HFFc6 (cell line): Measurements from ENCODE around the gene TMCC1. TPM values are rescaled to one million over a fixed set of nuclear protein-coding genes. Genes with fewer than 3 reads are reported as not detected.

Experiments
- DNase-seq: peaks from one replicate; pipeline ENCODE4 v3.0.0-alpha.2; 2018
- H3K27ac Mint-ChIP-seq: 2 replicates; pipeline ENCODE4 v1.8.0; 2020; ENCODE audit warnings: mild to moderate bottlenecking, mixed read lengths
- H3K27me3 Mint-ChIP-seq: 2 replicates; pipeline ENCODE4 v1.8.0; 2021; ENCODE audit warnings: mild to moderate bottlenecking, moderate library complexity, mixed read lengths; ENCODE audit not compliant: insufficient read depth
- H3K36me3 Mint-ChIP-seq: 2 replicates; pipeline ENCODE4 v1.8.0; 2021; ENCODE audit warnings: low read depth, mixed read lengths
- H3K4me1 Mint-ChIP-seq: 2 replicates; pipeline ENCODE4 v1.8.0; 2020; ENCODE audit warnings: low read depth, mixed read lengths
- H3K4me3 Mint-ChIP-seq: 2 replicates; pipeline ENCODE4 v1.8.0; 2020; ENCODE audit warnings: mild to moderate bottlenecking, moderate library complexity, mixed read lengths
- H3K9me3 Mint-ChIP-seq: 2 replicates; pipeline ENCODE4 v1.8.0; 2020; ENCODE audit warnings: mild to moderate bottlenecking, mixed read lengths
- total RNA-seq, 6 experiments: library from RNA; stranded (reverse); fragmentation: NEBNext Ultra II Directional; extraction: Animal tissue kit (Norgen Biotek cat#: 25700); gene quantifications; 2 replicates in 1 of 6; 3 replicates in 5 of 6; pipeline ENCODE4 v1.2.3, GENCODE V29; 2021
- TF ChIP-seq, protein P1 (sequence below): fragments of 200-600 bp; sonication (generic); IDR thresholded peaks from 2 replicates; pipeline ENCODE4 v1.5.0; 2021; ENCODE audit warnings: antibody characterized with exemption, mild to moderate bottlenecking

TMCC1 gene
- total RNA-seq, 6 experiments from 2014 or later: 14.3 to 20.8 (median 16.7) TPM

DNA sequence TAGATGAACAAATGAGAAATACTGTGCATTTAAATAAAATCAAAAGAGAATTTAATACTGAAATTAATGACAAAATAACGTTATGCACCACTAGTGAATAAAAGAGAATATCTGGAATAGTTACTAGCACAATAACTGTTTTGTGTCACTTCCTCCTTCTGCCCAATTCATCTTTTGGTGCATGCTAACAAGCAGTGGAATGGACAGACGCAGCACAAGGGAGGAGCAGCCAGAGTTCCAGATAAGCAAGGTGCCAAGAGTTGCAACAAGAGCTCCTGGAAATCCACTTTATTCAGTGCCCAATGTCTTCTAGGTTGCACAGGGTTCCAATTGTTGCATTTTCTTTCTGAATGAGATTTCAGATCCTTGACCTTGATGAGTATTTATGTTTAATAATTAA lies 220.5 kb downstream of the TMCC1 start:
- TF ChIP-seq, protein P1, sequence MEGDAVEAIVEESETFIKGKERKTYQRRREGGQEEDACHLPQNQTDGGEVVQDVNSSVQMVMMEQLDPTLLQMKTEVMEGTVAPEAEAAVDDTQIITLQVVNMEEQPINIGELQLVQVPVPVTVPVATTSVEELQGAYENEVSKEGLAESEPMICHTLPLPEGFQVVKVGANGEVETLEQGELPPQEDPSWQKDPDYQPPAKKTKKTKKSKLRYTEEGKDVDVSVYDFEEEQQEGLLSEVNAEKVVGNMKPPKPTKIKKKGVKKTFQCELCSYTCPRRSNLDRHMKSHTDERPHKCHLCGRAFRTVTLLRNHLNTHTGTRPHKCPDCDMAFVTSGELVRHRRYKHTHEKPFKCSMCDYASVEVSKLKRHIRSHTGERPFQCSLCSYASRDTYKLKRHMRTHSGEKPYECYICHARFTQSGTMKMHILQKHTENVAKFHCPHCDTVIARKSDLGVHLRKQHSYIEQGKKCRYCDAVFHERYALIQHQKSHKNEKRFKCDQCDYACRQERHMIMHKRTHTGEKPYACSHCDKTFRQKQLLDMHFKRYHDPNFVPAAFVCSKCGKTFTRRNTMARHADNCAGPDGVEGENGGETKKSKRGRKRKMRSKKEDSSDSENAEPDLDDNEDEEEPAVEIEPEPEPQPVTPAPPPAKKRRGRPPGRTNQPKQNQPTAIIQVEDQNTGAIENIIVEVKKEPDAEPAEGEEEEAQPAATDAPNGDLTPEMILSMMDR: no peak
- H3K36me3 Mint-ChIP-seq: peaks cover 7% of the 10 kb centered on the region; the same call in 1 of the 2 replicates
- no peak for DNase-seq
- H3K27ac Mint-ChIP-seq: no peak overlapping the region
- H3K9me3 Mint-ChIP-seq: no peaks in the 10 kb centered on the region
- no peaks in the 10 kb centered on the region; the same call in 1 of the 2 replicates for H3K4me1 Mint-ChIP-seq
- H3K4me3 Mint-ChIP-seq: no peak overlapping the region
- H3K27me3 Mint-ChIP-seq: no peaks in the 10 kb centered on the region

DNA sequence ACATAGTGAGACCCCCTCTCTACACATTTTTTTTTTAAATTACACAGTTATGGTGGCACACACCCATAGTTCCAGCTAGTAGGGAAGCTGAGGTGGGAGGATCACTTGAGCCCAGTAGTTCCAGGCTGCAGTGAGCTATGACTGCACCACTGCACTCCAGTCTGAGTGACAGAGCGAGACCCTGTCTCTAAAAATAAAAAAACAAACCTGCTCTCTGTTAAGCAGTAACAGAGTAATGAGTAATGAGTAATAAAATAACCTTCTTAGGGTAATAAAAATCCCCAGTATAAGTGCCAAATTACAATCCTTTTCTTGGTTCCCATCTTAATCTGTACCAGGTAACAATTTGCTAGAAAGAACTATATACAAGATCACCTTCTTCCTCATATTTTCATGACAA lies 221.1 kb downstream of the TMCC1 start:
- Mint-ChIP-seq H3K4me3 (no peak overlapping the region), H3K9me3 (no peaks in the 10 kb centered on the region)

DNA sequence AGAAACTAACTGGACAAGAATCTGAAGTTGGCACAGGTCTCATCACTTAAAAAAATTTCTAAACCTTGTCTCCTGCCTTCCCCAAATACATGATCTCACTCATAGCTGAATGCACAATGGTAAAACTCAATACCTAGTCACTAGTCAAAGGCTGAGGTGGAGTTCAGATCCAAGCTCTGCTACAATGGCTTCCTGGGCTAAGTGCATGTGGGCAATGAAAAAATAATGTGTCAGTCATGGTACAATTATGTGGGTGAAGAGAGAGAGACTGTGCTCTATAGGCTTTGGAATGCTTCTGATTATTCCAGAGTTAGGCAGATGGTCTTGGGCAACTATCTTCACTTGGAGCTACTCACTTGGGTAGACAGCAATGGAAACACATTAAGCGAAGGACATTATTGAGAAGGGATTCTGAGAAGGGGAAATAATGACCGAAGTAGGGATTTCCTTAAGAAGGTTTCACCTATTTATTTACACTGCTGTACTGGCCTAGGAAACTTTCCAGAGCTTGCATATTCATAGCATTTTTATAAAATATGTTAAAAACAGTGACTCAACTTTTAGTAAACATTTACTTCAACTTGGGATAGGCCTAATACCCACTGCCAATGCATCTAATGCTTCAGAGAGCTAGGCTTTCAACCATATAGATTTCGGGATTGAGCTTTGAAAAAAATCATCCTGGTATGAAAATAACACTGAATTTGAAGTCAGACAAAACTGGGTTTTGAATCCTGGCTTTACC lies 228.3 kb downstream of the TMCC1 start:
- DNase-seq: peak; percentile 74
- H3K27ac Mint-ChIP-seq: peak overlapping the region; percentile 75
- peak overlapping the region; percentile 57 for H3K4me3 Mint-ChIP-seq
- peaks cover 10% of the 10 kb centered on the region; the same call in 1 of the 2 replicates for H3K36me3 Mint-ChIP-seq
- TF ChIP-seq, protein P1: no peak
- no peaks in the 10 kb centered on the region for H3K9me3 Mint-ChIP-seq
- peaks cover 44% of the 10 kb centered on the region for H3K4me1 Mint-ChIP-seq
- H3K27me3 Mint-ChIP-seq: no peaks in the 10 kb centered on the region

More for the DNA sequence above, 221.1 kb downstream of the TMCC1 start:
- H3K27me3 Mint-ChIP-seq: no peaks in the 10 kb centered on the region
- peaks cover 13% of the 10 kb centered on the region; the same call in 1 of the 2 replicates for H3K36me3 Mint-ChIP-seq
- no peak overlapping the region for H3K27ac Mint-ChIP-seq
- no peak for DNase-seq
- TF ChIP-seq, protein P1: no peak
- H3K4me1 Mint-ChIP-seq: peaks cover 3% of the 10 kb centered on the region; the same call in 1 of the 2 replicates

DNA sequence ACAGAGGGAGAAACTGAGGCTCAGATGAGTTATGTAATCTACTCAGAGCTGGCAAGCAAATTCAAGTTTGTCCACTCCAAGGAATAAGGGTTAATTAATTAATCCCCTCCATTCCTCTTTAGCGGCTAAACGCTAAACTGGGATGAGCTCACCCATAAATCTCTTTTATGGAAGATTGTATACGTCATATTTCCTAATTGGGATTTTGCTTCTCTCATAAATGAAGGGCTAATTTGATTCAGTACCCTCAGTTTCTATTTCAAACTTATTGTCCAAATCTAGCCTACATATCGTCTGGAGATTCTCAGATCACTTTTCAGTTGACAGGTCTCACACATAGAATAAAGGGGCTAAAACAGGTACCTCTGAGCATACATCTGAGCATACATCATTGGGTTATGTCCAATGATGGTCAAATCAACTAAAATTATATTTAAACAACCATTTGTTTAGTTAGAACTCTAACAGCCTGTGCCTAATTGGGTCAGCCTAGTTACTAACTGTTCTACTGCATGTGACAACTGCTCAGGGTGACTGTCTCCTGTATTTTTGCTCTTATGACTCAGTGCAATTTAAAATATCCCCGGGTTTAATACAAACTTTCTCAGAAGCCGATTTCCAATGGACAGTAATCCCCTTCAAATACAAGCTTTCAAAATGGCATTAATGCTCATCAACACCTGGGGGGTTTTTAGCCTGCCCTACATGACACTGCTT lies 229.4 kb downstream of the TMCC1 start:
- Mint-ChIP-seq H3K4me1 (peaks cover 44% of the 10 kb centered on the region), H3K36me3 (peaks cover 9% of the 10 kb centered on the region; the same call in 1 of the 2 replicates), H3K27ac (peak overlapping the region; percentile 75), H3K9me3 (no peaks in the 10 kb centered on the region), H3K27me3 (no peaks in the 10 kb centered on the region), H3K4me3 (peak overlapping the region; percentile 57)
- TF ChIP-seq, protein P1: no peak
- peak; percentile 32 for DNase-seq

DNA sequence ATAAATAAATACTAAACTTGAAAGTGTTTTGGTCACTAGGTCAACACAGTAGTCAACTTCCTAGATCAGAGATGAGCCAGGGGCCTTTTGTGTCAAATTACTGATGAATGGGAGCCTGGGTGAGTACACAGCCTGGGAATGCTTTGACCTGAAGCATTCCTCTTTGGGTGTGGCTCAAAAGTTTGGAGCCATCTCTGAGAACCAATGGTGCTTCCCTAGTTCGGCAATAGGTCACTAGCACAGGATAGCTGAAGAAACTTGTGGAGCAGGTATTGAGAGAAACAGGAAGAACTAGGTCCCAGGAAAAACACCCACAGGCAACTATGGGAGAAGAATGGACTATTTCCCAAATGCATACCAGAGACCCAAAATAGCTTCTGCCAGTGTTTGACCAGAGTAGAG lies 230.5 kb downstream of the TMCC1 start:
- Mint-ChIP-seq H3K27ac (peak overlapping the region; percentile 73), H3K27me3 (no peaks in the 10 kb centered on the region), H3K4me1 (peaks cover 50% of the 10 kb centered on the region), H3K4me3 (peak overlapping the region; percentile 34; the same call in 1 of the 2 replicates), H3K36me3 (peaks cover 7% of the 10 kb centered on the region; the same call in 1 of the 2 replicates), H3K9me3 (no peaks in the 10 kb centered on the region)
- TF ChIP-seq, protein P1: no peak
- peak; percentile 12 for DNase-seq
